ENCODE results near the gene COMMD4.
"Not testable (repeated sequence)": the region's sequence is repeated elsewhere in the genome, so short reads cannot be mapped to it uniquely, and the experiment has no call there.

The COMMD4 gene

GRCh38 chr15:75333654-75334419 is 2.0 kb upstream of the COMMD4 start:
- not testable (repeated sequence) for DNase-seq

- DNase-seq, result no peak
Measured at GRCh38 chr15:75335313-75335704, 554 bp upstream of the COMMD4 start.

- DNase-seq, result no peak
Measured at GRCh38 chr15:75338661-75339240, 2.9 kb downstream of the COMMD4 start.

- no peak for DNase-seq
Measured at GRCh38 chr15:75339531-75340240, 3.8 kb downstream of the COMMD4 start.

- DNase-seq, result no peak
Measured at GRCh38 chr15:75342221-75342620, 6.4 kb downstream of the COMMD4 start.

- not testable (repeated sequence) for DNase-seq
Measured at GRCh38 chr15:75343953-75344352, 8.1 kb downstream of the COMMD4 start.

GRCh38 chr15:75346796-75347221 is 10.9 kb downstream of the COMMD4 start, which contains the start of gene NEIL1:
Gene NEIL1, plus strand, starts transcription at chr15:75347039. Its CDS starts 1,867 bp downstream, at chr15:75348906.
- no peak for DNase-seq

GRCh38 chr15:75347222-75348033 is 11.6 kb downstream of the COMMD4 start:
- peak; percentile 79 for DNase-seq

- no peak for DNase-seq
Measured at GRCh38 chr15:75348034-75348561, 12.2 kb downstream of the COMMD4 start.

- no peak for DNase-seq
Measured at GRCh38 chr15:75348562-75349350, 12.9 kb downstream of the COMMD4 start.

GRCh38 chr15:75349351-75349669 is 13.4 kb downstream of the COMMD4 start:
- not testable (repeated sequence) for DNase-seq

GRCh38 chr15:75349851-75350588 is 14.2 kb downstream of the COMMD4 start:
- DNase-seq, result no peak

- DNase-seq, result no peak
Measured at GRCh38 chr15:75350601-75351361, 14.9 kb downstream of the COMMD4 start.

- no peak for DNase-seq
Measured at GRCh38 chr15:75352186-75353080, 16.6 kb downstream of the COMMD4 start.

GRCh38 chr15:75353604-75354003 is 17.7 kb downstream of the COMMD4 start:
- no peak for DNase-seq

GRCh38 chr15:75354454-75354853 is 18.6 kb downstream of the COMMD4 start:
- DNase-seq, result no peak

GRCh38 chr15:75355369-75355768 is 19.5 kb downstream of the COMMD4 start:
- no peak for DNase-seq

GRCh38 chr15:75356006-75356405 is 20.1 kb downstream of the COMMD4 start:
- DNase-seq, result no peak

GRCh38 chr15:75356517-75356916 is 20.7 kb downstream of the COMMD4 start:
- no peak for DNase-seq

Data from NCI-H2171 treated with DMSO at 0.1 percent for 48 hours (cell line).